HFFc6 (cell line): ENCODE results near the gene PCYT2. TPM values are rescaled to one million over a fixed set of nuclear protein-coding genes. Genes with fewer than 3 reads are reported as not detected.

Experiments used
- DNase-seq: peaks from one replicate; pipeline ENCODE4 v3.0.0-alpha.2; 2018
- H3K27ac Mint-ChIP-seq: 2 replicates; pipeline ENCODE4 v1.8.0; 2020; ENCODE audit warnings: mild to moderate bottlenecking, mixed read lengths
- H3K27me3 Mint-ChIP-seq: 2 replicates; pipeline ENCODE4 v1.8.0; 2021; ENCODE audit warnings: mild to moderate bottlenecking, moderate library complexity, mixed read lengths; ENCODE audit not compliant: insufficient read depth
- H3K36me3 Mint-ChIP-seq: 2 replicates; pipeline ENCODE4 v1.8.0; 2021; ENCODE audit warnings: low read depth, mixed read lengths
- H3K4me1 Mint-ChIP-seq: 2 replicates; pipeline ENCODE4 v1.8.0; 2020; ENCODE audit warnings: low read depth, mixed read lengths
- H3K4me3 Mint-ChIP-seq: 2 replicates; pipeline ENCODE4 v1.8.0; 2020; ENCODE audit warnings: mild to moderate bottlenecking, moderate library complexity, mixed read lengths
- H3K9me3 Mint-ChIP-seq: 2 replicates; pipeline ENCODE4 v1.8.0; 2020; ENCODE audit warnings: mild to moderate bottlenecking, mixed read lengths
- total RNA-seq, 6 experiments: library from RNA; stranded (reverse); fragmentation: NEBNext Ultra II Directional; extraction: Animal tissue kit (Norgen Biotek cat#: 25700); gene quantifications; 2 replicates in 1 of 6; 3 replicates in 5 of 6; pipeline ENCODE4 v1.2.3, GENCODE V29; 2021
- TF ChIP-seq, protein P1 (sequence below): fragments of 200-600 bp; sonication (generic); IDR thresholded peaks from 2 replicates; pipeline ENCODE4 v1.5.0; 2021; ENCODE audit warnings: antibody characterized with exemption, mild to moderate bottlenecking

Gene PCYT2
- total RNA-seq, 6 experiments from 2014 or later = 33.2 to 45.8 (median 35.8) TPM

DNA sequence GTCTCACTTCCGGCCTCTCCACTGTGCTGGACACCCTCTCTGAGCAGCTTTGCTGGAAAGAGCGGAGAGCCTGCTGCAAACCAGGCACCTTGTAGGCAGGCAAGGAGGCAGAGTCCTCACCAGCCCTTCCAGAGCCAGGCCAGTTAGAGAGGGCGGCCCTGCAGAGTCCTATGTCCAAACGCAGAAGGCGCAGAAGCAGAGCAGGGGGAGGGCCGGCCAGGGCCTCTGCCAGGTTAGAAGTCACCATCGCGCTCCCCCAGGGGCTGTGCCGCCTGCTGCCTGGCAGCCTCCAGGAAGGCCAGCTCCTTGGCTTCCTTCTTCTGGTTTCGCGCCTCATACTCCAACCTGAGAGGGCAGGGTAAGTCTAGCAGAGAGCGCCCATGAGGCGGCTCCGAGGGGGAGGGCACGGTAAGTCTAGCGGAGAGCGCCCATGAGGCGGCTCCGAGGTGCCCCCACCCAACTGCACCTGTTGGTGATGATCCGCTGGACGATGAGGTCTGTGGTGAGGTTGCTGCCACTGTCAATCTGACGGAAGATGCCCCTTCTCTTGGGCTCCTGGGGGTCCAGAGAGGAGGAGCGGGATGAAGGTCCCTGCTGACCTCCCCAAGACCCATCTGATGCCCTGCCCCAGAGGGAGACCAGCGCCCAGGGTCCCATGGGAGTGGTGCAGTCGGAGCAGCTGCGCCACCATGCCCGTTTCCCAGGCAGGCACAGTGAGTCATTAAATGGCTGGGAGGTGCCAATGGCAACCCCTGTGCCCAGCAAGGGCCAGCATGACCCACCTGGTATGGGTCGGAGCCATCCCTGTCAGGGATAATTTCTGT lies 6.4 kb downstream of the PCYT2 start:
- TF ChIP-seq, protein P1, sequence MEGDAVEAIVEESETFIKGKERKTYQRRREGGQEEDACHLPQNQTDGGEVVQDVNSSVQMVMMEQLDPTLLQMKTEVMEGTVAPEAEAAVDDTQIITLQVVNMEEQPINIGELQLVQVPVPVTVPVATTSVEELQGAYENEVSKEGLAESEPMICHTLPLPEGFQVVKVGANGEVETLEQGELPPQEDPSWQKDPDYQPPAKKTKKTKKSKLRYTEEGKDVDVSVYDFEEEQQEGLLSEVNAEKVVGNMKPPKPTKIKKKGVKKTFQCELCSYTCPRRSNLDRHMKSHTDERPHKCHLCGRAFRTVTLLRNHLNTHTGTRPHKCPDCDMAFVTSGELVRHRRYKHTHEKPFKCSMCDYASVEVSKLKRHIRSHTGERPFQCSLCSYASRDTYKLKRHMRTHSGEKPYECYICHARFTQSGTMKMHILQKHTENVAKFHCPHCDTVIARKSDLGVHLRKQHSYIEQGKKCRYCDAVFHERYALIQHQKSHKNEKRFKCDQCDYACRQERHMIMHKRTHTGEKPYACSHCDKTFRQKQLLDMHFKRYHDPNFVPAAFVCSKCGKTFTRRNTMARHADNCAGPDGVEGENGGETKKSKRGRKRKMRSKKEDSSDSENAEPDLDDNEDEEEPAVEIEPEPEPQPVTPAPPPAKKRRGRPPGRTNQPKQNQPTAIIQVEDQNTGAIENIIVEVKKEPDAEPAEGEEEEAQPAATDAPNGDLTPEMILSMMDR = no peak

DNA sequence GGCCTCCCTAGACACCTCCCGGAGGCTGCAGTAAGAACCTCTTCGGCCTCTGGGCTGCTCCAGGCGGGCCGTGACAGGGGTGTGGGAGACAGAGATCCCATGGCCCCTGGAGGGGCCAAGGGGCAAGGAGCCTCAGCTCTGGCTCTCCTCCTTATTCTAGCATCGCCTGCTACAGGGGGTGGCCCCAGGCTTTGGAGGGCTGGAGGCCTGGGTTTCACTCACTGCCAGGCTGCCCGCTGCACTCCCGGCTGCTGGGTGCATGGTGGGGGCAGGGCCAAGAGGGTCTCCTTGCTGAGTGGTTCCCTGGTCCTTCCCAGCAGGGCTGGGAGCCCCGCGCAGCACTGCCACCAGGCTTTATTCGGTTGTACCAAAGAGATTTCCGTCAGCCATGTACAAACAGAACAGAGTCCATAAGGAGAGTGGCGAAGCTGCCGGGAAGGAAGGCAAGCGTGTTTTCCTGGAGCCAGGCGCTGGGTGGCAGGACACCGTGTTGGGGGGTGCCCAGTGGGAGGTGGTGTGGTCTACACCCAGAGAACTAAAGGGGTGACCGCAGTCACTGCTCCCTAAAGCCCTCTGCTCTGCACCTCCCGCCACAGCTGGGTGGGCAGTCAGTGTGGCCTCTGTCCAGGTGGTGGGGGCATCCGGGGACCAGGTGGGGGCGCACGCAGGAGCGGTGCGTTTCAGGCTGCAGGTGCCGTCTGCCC lies 7.2 kb downstream of the PCYT2 start:
- no peak for DNase-seq
- no peak overlapping the region for H3K27ac Mint-ChIP-seq
- H3K36me3 Mint-ChIP-seq = peaks cover 11% of the 10 kb centered on the region
- TF ChIP-seq, protein P1 = no peak
- H3K4me1 Mint-ChIP-seq = peaks cover 10% of the 10 kb centered on the region
- H3K4me3 Mint-ChIP-seq = no peak overlapping the region
- peaks cover 7% of the 10 kb centered on the region for H3K27me3 Mint-ChIP-seq
- no peaks in the 10 kb centered on the region for H3K9me3 Mint-ChIP-seq

More for the DNA sequence above, 6.4 kb downstream of the PCYT2 start:
- Mint-ChIP-seq H3K4me3 (no peak overlapping the region), H3K9me3 (no peaks in the 10 kb centered on the region), H3K36me3 (peaks cover 11% of the 10 kb centered on the region), H3K27me3 (peaks cover 7% of the 10 kb centered on the region), H3K4me1 (peaks cover 5% of the 10 kb centered on the region; the same call in 1 of the 2 replicates), H3K27ac (no peak overlapping the region)
- DNase-seq = no peak

DNA sequence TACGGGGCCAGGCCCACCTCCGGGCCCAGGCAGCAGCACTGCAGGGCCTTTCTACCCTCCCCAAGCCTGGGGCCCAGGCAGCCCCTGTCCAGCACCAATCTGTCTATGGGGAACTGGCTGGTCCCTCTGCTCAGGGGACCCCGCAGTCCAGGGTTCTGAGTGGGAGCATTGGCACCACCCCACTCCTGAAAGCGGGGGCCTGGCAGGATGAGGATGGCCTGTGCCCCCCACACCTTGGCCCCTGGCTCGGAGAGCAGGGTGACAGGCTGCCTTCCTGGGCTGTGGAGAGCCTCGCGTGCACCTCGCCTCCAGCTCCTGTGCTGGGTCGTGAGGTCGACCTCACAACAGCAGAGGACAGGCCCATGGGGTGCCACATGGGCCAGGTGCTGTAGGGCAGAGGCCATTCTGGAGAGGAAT lies 7.8 kb downstream of the PCYT2 start:
- TF ChIP-seq, protein P1 = no peak
- Mint-ChIP-seq H3K9me3 (no peaks in the 10 kb centered on the region), H3K36me3 (peaks cover 11% of the 10 kb centered on the region), H3K4me3 (no peak overlapping the region), H3K27ac (no peak overlapping the region), H3K4me1 (peaks cover 16% of the 10 kb centered on the region), H3K27me3 (peaks cover 7% of the 10 kb centered on the region)
- no peak for DNase-seq

DNA sequence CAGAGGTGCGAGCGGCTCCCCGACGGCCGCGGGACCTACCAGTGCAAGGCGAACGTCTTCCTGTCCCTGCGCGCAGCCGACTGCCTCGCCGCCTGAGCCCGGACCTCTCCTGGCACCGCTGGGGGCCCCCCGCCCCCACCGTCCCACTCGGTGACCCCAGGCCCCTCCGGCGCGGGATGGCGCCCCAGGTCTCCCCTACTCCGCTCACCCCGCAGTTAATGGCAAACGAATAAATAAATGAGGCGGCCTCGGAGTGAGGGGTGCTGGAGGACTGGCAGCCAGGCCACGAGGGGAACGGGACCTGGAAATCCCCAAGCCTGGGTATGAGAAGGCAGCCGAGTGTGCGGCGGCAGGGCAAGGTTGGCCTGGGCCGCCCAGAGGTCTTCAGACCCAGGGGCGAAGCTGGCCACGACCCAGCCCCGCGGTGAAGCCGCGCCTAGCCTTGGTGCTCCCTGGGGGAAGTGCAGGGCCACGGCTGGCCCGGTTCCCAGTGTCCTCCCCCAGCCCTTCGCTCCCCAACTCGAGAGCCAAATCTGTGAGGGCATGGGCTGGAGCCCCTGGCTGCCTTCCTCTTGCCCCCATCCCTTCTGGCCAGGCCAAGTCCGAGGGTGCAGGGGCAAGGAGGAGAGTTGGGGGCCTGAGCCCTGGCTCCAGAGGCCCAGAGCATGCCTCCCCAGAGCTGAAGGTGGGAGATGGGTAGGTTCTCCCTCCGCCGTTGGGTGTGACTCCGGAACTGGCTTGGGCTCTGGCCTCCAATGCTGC lies 8.4 kb downstream of the PCYT2 start:
- peaks cover 22% of the 10 kb centered on the region for H3K4me1 Mint-ChIP-seq
- no peak overlapping the region for H3K27ac Mint-ChIP-seq
- H3K27me3 Mint-ChIP-seq = peaks cover 7% of the 10 kb centered on the region
- TF ChIP-seq, protein P1 = no peak
- H3K4me3 Mint-ChIP-seq = no peak overlapping the region
- peaks cover 16% of the 10 kb centered on the region for H3K36me3 Mint-ChIP-seq
- H3K9me3 Mint-ChIP-seq = no peaks in the 10 kb centered on the region
- DNase-seq = no peak

DNA sequence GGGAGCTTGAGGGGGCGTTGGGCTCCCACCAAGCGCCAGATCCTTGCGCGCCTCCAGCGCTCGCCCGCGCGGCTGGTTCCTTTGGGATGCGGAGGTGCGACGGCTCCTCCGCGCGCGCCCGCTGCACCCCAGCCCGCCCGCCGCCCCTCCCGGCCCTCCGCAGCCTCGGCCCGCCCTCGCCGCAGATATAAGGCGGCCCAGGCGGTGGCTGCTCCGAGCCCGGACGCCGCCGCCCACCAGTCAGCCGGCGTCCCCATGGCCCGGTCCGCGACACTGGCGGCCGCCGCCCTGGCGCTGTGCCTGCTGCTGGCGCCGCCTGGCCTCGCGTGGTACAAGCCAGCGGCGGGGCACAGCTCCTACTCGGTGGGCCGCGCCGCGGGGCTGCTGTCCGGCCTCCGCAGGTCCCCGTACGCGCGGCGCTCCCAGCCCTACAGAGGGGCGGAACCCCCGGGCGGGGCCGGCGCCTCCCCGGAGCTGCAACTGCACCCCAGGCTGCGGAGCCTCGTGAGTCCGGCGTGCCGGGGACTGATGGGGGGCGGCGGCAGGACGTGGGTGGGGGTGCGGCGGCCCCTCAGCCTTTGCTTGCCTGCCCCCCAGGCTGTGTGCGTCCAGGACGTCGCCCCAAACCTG lies 9.1 kb downstream of the PCYT2 start, which contains the start of gene NPB:
TSS of gene NPB (plus strand) at position 216 of the 630 bp plus-strand sequence. CDS start at position 256, 40 bp downstream.
- peaks cover 17% of the 10 kb centered on the region for H3K36me3 Mint-ChIP-seq
- H3K27ac Mint-ChIP-seq = no peak within 1 kb of the TSS; the same call in 1 of the 2 replicates
- DNase-seq = no peak
- TF ChIP-seq, protein P1 = no peak
- no peaks in the 10 kb centered on the region for H3K9me3 Mint-ChIP-seq
- peak within 1 kb of the TSS; percentile 25; the same call in 1 of the 2 replicates for H3K4me3 Mint-ChIP-seq
- H3K27me3 Mint-ChIP-seq = peaks cover 7% of the 10 kb centered on the region
- peaks cover 26% of the 10 kb centered on the region for H3K4me1 Mint-ChIP-seq
